HG02943 (cell line): ENCODE measurements around the gene ABCC10.
"Not testable (repeated sequence)": the region's sequence is repeated elsewhere in the genome, so short reads cannot be mapped to it uniquely, and the experiment has no call there.

Experiments
- ATAC-seq: cut with Tn5 transposase; IDR thresholded peaks from one replicate; pipeline ENCODE4 v1.9.1; 2021; ENCODE audit warnings: mild to moderate bottlenecking, low read depth, moderate library complexity; ENCODE audit not compliant: unreplicated experiment

ABCC10 gene

GRCh38 chr6:43464337-43464736 lies 37.0 kb downstream of the ABCC10 start:
- ATAC-seq = no peak

- no peak for ATAC-seq
Observed at GRCh38 chr6:43465948-43466347, 38.6 kb downstream of the ABCC10 start.

- not testable (repeated sequence) for ATAC-seq
Observed at GRCh38 chr6:43467265-43467664, 39.9 kb downstream of the ABCC10 start.

- no peak for ATAC-seq
Observed at GRCh38 chr6:43467752-43468151, 40.4 kb downstream of the ABCC10 start.

- ATAC-seq = no peak
Observed at GRCh38 chr6:43468240-43468639, 40.9 kb downstream of the ABCC10 start.

- ATAC-seq = no peak
Observed at GRCh38 chr6:43468748-43469681, 41.7 kb downstream of the ABCC10 start.

GRCh38 chr6:43469947-43470346 lies 42.6 kb downstream of the ABCC10 start:
- no peak for ATAC-seq

- ATAC-seq = no peak
Observed at GRCh38 chr6:43471399-43471798, 44.1 kb downstream of the ABCC10 start.

GRCh38 chr6:43472515-43472914 lies 45.2 kb downstream of the ABCC10 start:
- ATAC-seq = no peak

- no peak for ATAC-seq
Observed at GRCh38 chr6:43475516-43475915, 48.2 kb downstream of the ABCC10 start.

GRCh38 chr6:43476746-43477145 lies 49.4 kb downstream of the ABCC10 start:
- no peak for ATAC-seq

GRCh38 chr6:43477235-43478007 lies 50.1 kb downstream of the ABCC10 start, which contains the start of gene TJAP1:
TJAP1 (plus strand) TSS chr6:43477570; CDS start chr6:43499002, 21,432 bp downstream.
- ATAC-seq = peak; percentile 82

GRCh38 chr6:43478008-43478372 lies 50.6 kb downstream of the ABCC10 start:
- ATAC-seq = peak; percentile 15

- ATAC-seq = no peak
Observed at GRCh38 chr6:43481075-43481474, 53.7 kb downstream of the ABCC10 start.

GRCh38 chr6:43481591-43482236 lies 54.4 kb downstream of the ABCC10 start:
- no peak for ATAC-seq

GRCh38 chr6:43488667-43489276 lies 61.4 kb downstream of the ABCC10 start:
- no peak for ATAC-seq

- ATAC-seq = no peak
Observed at GRCh38 chr6:43489277-43490072, 62.1 kb downstream of the ABCC10 start.

GRCh38 chr6:43490523-43490939 lies 63.2 kb downstream of the ABCC10 start:
- ATAC-seq = no peak

GRCh38 chr6:43491750-43492661 lies 64.7 kb downstream of the ABCC10 start:
- ATAC-seq = no peak
